GM12864 (cell line): ENCODE measurements around the gene FADD.

ENCODE experiments used
- DNase-seq: peaks from one replicate; pipeline ENCODE4 v3.0.0-alpha.2; 2011; ENCODE audit warnings: low read depth
- H3K4me3 ChIP-seq: 2 replicates; pipeline ENCODE4 v1.5.1; 2011; ENCODE audit warnings: mild to moderate bottlenecking, low read depth, low read length, control low read depth
- TF ChIP-seq, protein P1 (sequence below): IDR thresholded peaks from 2 replicates; pipeline ENCODE4 v1.5.1; 2011; ENCODE audit warnings: low read depth, mild to moderate bottlenecking, moderate library complexity, low read length, control low read depth, inconsistent platforms; ENCODE audit errors: missing control alignments

The FADD gene

DNA sequence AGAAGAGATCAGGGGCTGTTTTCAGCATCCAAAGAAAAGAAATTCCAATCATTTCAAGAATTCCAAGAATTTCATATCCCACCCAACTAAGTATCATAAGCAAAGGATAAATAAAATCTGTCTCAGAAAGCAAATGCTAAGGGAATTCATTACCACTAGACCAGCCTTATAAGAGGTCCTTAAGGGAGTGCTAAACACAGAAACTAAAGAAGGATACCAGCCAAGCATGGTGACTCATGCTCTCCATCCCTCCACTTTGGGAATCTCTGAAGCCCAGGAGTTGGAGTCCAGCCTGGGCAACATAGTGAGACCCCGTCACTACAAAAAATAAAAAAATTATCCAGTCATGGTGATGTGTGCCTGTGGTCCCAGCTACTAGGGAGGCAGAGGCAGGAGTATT, 17.8 kb downstream of the FADD start:
- TF ChIP-seq, protein P1, sequence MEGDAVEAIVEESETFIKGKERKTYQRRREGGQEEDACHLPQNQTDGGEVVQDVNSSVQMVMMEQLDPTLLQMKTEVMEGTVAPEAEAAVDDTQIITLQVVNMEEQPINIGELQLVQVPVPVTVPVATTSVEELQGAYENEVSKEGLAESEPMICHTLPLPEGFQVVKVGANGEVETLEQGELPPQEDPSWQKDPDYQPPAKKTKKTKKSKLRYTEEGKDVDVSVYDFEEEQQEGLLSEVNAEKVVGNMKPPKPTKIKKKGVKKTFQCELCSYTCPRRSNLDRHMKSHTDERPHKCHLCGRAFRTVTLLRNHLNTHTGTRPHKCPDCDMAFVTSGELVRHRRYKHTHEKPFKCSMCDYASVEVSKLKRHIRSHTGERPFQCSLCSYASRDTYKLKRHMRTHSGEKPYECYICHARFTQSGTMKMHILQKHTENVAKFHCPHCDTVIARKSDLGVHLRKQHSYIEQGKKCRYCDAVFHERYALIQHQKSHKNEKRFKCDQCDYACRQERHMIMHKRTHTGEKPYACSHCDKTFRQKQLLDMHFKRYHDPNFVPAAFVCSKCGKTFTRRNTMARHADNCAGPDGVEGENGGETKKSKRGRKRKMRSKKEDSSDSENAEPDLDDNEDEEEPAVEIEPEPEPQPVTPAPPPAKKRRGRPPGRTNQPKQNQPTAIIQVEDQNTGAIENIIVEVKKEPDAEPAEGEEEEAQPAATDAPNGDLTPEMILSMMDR = no peak
- no peak for DNase-seq
- no peak overlapping the region for H3K4me3 ChIP-seq

- H3K4me3 ChIP-seq = no peak overlapping the region
- TF ChIP-seq, protein P1 = no peak
- no peak for DNase-seq
Observed at GRCh38 chr11:70225681-70226177, 22.6 kb downstream of the FADD start.

DNA sequence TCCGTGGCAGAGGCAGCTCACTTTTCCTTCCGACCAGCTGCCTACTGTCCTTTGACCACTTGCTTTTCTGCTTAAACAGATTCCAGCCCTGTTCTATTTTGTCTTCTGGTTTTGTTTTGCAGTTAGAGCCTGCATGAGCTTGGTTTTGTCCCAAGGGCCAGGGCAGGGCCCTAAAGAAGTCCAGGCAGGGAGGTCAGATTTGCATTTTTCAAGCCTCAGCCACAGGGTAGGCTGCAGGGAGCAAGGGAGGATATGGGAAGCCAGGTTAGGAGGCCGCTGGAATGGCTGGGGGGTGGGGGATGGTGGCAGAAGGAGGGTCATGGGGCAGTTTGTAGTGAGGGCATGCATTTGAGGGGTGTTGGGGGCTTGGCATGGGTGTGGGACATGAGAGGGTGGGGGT, 23.1 kb downstream of the FADD start:
- H3K4me3 ChIP-seq = no peak overlapping the region
- TF ChIP-seq, protein P1 = no peak

DNA sequence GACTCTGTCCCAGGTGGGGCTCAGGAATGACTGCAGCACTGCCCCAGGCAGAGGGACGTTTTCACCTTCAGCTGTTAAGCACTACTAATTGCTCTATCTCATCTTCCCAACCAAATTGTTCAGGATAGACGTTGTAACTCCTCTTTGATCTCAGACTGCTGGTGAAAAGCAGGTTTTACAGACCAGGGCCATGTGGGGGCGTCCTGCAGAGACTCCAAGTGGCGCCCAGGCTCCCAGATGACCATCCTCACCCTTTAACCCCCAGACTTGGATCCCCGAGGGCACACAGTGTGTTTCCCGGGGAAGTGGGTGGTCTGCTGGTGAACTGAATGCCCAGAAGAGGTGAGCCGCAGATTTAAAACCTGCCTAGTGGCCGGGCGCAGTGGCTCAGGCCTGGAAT, 23.9 kb downstream of the FADD start:
- TF ChIP-seq, protein P1 = peak; percentile 62
- H3K4me3 ChIP-seq = no peak overlapping the region
- DNase-seq = no peak

More for the DNA sequence above, 23.1 kb downstream of the FADD start:
- DNase-seq = no peak

DNA sequence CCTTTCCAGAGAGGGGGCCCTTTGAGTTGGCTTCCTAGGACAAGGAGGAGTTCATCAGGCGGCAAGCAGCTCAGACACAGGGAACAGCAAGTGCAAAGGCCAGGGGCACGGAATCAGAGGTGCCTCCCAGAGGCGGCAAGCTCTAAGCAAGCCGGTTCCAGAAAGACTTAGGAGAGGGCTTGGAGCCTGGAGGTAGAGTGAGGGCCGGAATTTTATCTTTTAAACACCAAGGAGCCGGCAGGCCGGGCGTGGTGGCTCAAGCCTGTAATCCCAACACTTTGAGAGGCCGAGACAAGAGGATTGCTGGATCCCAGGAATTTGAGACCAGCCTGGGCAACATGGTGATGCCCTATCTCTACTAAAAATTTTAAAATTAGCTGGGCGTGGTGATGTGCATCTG, 26.6 kb downstream of the FADD start:
- TF ChIP-seq, protein P1 = no peak
- H3K4me3 ChIP-seq = no peak overlapping the region
- DNase-seq = no peak

DNA sequence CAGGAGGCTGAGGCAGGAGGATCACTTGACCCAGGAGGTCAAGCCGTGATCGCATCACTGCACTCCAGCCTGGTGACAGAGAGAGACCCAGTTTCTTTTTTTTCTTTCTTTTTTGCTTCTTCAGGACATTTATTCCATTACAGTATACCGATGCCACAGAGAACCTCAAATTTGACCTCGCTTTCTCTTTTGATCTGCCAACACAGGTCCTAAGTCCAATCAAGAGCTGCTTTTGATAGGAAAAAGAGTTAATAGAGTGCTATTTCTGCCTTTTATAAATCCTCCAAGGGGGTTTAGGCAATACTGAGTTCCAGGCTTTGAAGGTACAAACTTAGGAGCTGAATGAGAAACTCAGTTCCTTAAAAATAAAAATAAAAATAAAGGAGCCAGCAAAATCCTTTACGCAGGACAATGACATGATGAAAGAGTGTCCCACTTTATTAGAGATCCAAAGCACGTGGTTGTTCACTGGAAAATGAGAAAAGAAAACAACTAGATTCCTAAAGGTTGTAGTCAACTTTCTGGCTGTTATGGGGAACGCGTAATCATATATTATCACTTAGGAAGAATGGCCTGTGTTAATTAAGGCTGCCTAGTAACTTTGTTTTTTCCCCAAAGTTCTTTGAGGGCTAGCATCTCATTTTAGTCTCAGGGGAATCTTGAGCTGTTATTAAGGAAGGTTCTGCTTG, 27.2 kb downstream of the FADD start:
- no peak for DNase-seq

More for the DNA sequence above, 27.2 kb downstream of the FADD start:
- TF ChIP-seq, protein P1 = no peak
- H3K4me3 ChIP-seq = no peak overlapping the region
